ENCODE measurements around the gene TADA2A. TPM values are rescaled to one million over a fixed set of nuclear protein-coding genes. Genes with fewer than 3 reads are reported as not detected.

TADA2A gene
- total RNA-seq, 1 experiment from 2014 or later: 25.2 TPM

DNA sequence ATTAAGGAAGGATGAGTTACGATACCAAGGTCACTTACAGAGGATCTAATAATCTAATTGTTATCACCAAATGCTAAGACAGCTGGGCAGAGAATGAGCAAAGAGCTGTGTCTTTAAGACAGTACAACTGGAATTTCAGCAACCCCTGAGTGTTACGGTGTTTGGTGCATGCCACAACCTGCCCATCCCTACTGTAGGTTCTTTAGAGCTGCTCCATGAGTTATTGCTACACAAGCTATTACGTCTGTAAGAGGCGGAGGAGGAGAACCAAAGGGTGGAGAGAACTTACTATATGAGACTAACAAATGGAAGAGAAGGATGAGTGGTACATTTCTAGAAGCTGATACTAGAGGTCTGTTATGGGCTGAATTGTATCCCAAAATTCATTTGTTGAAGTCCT, 45.1 kb upstream of the TADA2A start:
- Histone ChIP-seq H3K79me2 (ENCODE audit: low read depth) (peaks cover 24% of the 10 kb centered on the region), H3K4me1 (replicated peaks; ENCODE audit: insufficient read depth) (peaks cover 37% of the 10 kb centered on the region), H4K20me1 (ENCODE audit: insufficient read depth) (no peaks in the 10 kb centered on the region), H3K27ac (peak overlapping the region; percentile 66; the same call in 1 of the 2 replicates), H3K4me3 (no peak overlapping the region), H3K27me3 (ENCODE audit: insufficient read depth, low read depth) (no peaks in the 10 kb centered on the region), H3K4me2 (no peak overlapping the region), H3K36me3 (ENCODE audit: low read depth) (peaks cover 6% of the 10 kb centered on the region), H3K9me2 (ENCODE audit: insufficient read depth) (no peaks in the 10 kb centered on the region), H3K9me3 (ENCODE audit: insufficient read depth, low read depth) (no peaks in the 10 kb centered on the region), H3F3A (ENCODE audit: insufficient read depth, low read depth) (peaks cover 25% of the 10 kb centered on the region; the same call in 1 of the 2 replicates), H2AFZ (no peak overlapping the region)
- TF ChIP-seq, protein P1, sequence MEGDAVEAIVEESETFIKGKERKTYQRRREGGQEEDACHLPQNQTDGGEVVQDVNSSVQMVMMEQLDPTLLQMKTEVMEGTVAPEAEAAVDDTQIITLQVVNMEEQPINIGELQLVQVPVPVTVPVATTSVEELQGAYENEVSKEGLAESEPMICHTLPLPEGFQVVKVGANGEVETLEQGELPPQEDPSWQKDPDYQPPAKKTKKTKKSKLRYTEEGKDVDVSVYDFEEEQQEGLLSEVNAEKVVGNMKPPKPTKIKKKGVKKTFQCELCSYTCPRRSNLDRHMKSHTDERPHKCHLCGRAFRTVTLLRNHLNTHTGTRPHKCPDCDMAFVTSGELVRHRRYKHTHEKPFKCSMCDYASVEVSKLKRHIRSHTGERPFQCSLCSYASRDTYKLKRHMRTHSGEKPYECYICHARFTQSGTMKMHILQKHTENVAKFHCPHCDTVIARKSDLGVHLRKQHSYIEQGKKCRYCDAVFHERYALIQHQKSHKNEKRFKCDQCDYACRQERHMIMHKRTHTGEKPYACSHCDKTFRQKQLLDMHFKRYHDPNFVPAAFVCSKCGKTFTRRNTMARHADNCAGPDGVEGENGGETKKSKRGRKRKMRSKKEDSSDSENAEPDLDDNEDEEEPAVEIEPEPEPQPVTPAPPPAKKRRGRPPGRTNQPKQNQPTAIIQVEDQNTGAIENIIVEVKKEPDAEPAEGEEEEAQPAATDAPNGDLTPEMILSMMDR (conservative IDR thresholded peaks at IDR 0.05): no peak
- TF ChIP-seq EZH2 (IDR thresholded peaks at IDR 0.05; ENCODE audit: low read depth): no peak
- intact Hi-C loops (cut with micrococcal nuclease; ENCODE audit: unreplicated experiment): no loop called here
- DNase-seq: no peak
- ChIA-PET CTCF (no interaction called here), POLR2A (ENCODE audit: unreplicated experiment) (interaction anchor here (0.5 kb wide), 1 partner anchor 11 kb away, joined by 3 read pairs; no protein-coding TSS in a partner anchor)
- BruUV-seq (replicated peaks): no TSS peak

GRCh38 chr17:37365589-37365988, 41.1 kb upstream of the TADA2A start:
- Histone ChIP-seq H4K20me1 (ENCODE audit: insufficient read depth) (no peaks in the 10 kb centered on the region), H3K36me3 (ENCODE audit: low read depth) (no peaks in the 10 kb centered on the region), H3K9me3 (ENCODE audit: insufficient read depth, low read depth) (no peaks in the 10 kb centered on the region), H3K9me2 (ENCODE audit: insufficient read depth) (no peaks in the 10 kb centered on the region), H3K4me2 (no peak overlapping the region), H3K4me1 (replicated peaks; ENCODE audit: insufficient read depth) (peaks cover 15% of the 10 kb centered on the region), H3K27ac (no peak overlapping the region), H3F3A (ENCODE audit: insufficient read depth, low read depth) (peaks cover 10% of the 10 kb centered on the region; the same call in 1 of the 2 replicates), H3K79me2 (ENCODE audit: low read depth) (no peaks in the 10 kb centered on the region), H3K4me3 (no peak overlapping the region), H2AFZ (no peak overlapping the region), H3K27me3 (ENCODE audit: insufficient read depth, low read depth) (no peaks in the 10 kb centered on the region)
- DNase-seq: no peak
- intact Hi-C loops (cut with micrococcal nuclease; ENCODE audit: unreplicated experiment): no loop called here
- ChIA-PET CTCF (no interaction called here), POLR2A (ENCODE audit: unreplicated experiment) (no interaction called here)
- TF ChIP-seq, protein P1 (conservative IDR thresholded peaks at IDR 0.05): no peak
- TF ChIP-seq EZH2 (IDR thresholded peaks at IDR 0.05; ENCODE audit: low read depth): no peak
- no TSS peak for BruUV-seq (replicated peaks)

DNA sequence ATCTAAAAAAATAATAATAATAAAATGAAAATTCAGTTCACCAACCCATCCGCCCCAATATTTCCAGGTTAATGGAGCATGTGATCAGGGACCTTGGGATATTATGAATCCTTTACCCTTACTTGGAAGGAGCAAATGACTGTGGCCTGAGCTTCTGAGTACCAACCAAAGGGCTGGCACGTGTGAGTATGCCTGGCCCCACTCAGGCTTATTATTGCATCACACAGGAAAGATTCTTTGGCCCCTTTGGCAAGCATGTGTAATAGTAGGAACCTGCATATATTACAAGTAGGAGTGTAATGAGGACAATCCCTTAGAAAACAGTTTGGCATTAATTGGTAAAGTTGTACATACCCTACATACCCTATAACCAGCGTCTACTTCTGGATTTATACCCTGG, 38.1 kb upstream of the TADA2A start:
- intact Hi-C loops (cut with micrococcal nuclease; ENCODE audit: unreplicated experiment): no loop called here
- no peak overlapping the region for H2AFZ ChIP-seq
- CTCF ChIA-PET: no interaction called here
- H3K79me2 ChIP-seq (ENCODE audit: low read depth): no peaks in the 10 kb centered on the region
- BruUV-seq (replicated peaks): no TSS peak
- TF ChIP-seq EZH2 (IDR thresholded peaks at IDR 0.05; ENCODE audit: low read depth): no peak
- TF ChIP-seq, protein P1 (conservative IDR thresholded peaks at IDR 0.05): no peak
- no peak overlapping the region for H3K4me2 ChIP-seq
- H3K9me2 ChIP-seq (ENCODE audit: insufficient read depth): no peaks in the 10 kb centered on the region
- POLR2A ChIA-PET (ENCODE audit: unreplicated experiment): no interaction called here
- no peaks in the 10 kb centered on the region for H4K20me1 ChIP-seq (ENCODE audit: insufficient read depth)
- no peaks in the 10 kb centered on the region for H3K9me3 ChIP-seq (ENCODE audit: insufficient read depth, low read depth)
- H3K4me3 ChIP-seq: no peak overlapping the region
- H3F3A ChIP-seq (ENCODE audit: insufficient read depth, low read depth): peaks cover 10% of the 10 kb centered on the region; the same call in 1 of the 2 replicates
- no peak for DNase-seq
- H3K4me1 ChIP-seq (replicated peaks; ENCODE audit: insufficient read depth): 0 out of 2 replicates have a peak, but pooled peaks cover 2% of the 10 kb centered on the region
- no peaks in the 10 kb centered on the region for H3K36me3 ChIP-seq (ENCODE audit: low read depth)
- H3K27ac ChIP-seq: no peak overlapping the region
- no peaks in the 10 kb centered on the region for H3K27me3 ChIP-seq (ENCODE audit: insufficient read depth, low read depth)

Measured in PC-9 (cell line).